Transverse colon (tissue), 4 donors: ENCODE measurements around the gene SEMA4D. TPM values are rescaled to one million over a fixed set of nuclear protein-coding genes. Genes with fewer than 3 reads are reported as not detected.

ENCODE experiments used
- DNase-seq: peaks from one replicate; pipeline ENCODE4 v3.0.0-alpha.2; 2019
- H3K27ac ChIP-seq, 4 donors: fragments of 200-600 bp; sonication (generic); 2 replicates each; pipeline ENCODE4 v1.5.1; 2016 to 2018; ENCODE audit warnings: inconsistent platforms in 4 of 4
- H3K27me3 ChIP-seq: fragments of 200-600 bp; sonication (generic); 2 replicates; pipeline ENCODE4 v1.5.1; 2017; ENCODE audit warnings: inconsistent platforms
- H3K36me3 ChIP-seq, 4 donors: fragments of 200-600 bp; sonication (generic); 2 replicates each; pipeline ENCODE4 v1.5.1; 2017 to 2019; ENCODE audit warnings: inconsistent platforms in 4 of 4
- H3K4me1 ChIP-seq, 4 donors: fragments of 200-600 bp; sonication (generic); 2 replicates each; pipeline ENCODE4 v1.5.1; 2017 to 2020; ENCODE audit warnings: inconsistent platforms in 4 of 4
- H3K4me3 ChIP-seq, 4 donors: fragments of 200-600 bp; sonication (generic); 1 replicate in 1 of 4; 2 replicates in 3 of 4; pipeline versions ENCODE4 v1.5.1 to v1.6.1; 2017 to 2019; ENCODE audit warnings: inconsistent platforms in 4 of 4
- H3K9me3 ChIP-seq, 2 donors: fragments of 200-600 bp; sonication (generic); 2 replicates each; pipeline ENCODE4 v1.5.1; 2017 to 2019; ENCODE audit warnings: inconsistent platforms in 2 of 2
- EP300 ChIP-seq: sonication (generic); formaldehyde crosslinking; IDR thresholded peaks from one replicate; pipeline ENCODE4 v1.6.1; 2017; ENCODE audit warnings: antibody characterized with exemption, low read depth
- POLR2A ChIP-seq: fragments of 450-650 bp; IDR thresholded peaks from one replicate; pipeline ENCODE4 v1.6.1; 2016; ENCODE audit warnings: antibody characterized with exemption, mild to moderate bottlenecking, moderate library complexity
- POLR2AphosphoS5 ChIP-seq, 3 donors: sonication (generic); formaldehyde crosslinking; IDR thresholded peaks; one replicate each; pipeline ENCODE4 v1.6.1; 2016; ENCODE audit warnings: antibody characterized with exemption in 3 of 3
- WGBS, 2 donors: methylation state at CpG; one replicate each; pipeline ENCODE4 v1.1.5; 2018; ENCODE audit warnings: low coverage in 1 of 2; 5-methylcytosine and 5-hydroxymethylcytosine counted together
- in situ Hi-C, 4 donors: fragments of 200-750 bp; cut with MboI; loops; one replicate each; pipeline versions ENCODE4 v1.15.0 to v1.15.1; 2017; ENCODE audit warnings: low sequenced_read_pairs in 3 of 4, low pct_ligation_motif_present in 1 of 4, low pct_unique_long_range_greater_than_20kb in 1 of 4
- intact Hi-C: fragments of 100-400 bp; cut with DNase I; formaldehyde crosslinking; loops from one replicate; pipeline ENCODE4 v1.15.1; 2023; ENCODE audit warnings: low total_unique reads
- total RNA-seq, 4 donors: library from RNA; depleted of rRNA; stranded (reverse); fragments of >200 nt; gene quantifications; one replicate each; pipeline ENCODE4 v1.1.0, GENCODE V29; 2016
- TF ChIP-seq, protein P1 (sequence below), 5 experiments: fragments of 200-600 bp in 3 of 5; fragments of 450-650 bp in 2 of 5; sonication (generic) in 3 of 5; IDR thresholded peaks; 1 replicate in 2 of 5; 2 replicates in 3 of 5; pipeline ENCODE4 v1.5.1; 2016 to 2017; ENCODE audit warnings: antibody characterized with exemption in 5 of 5, inconsistent platforms in 3 of 5, mild to moderate bottlenecking in 2 of 5, moderate library complexity in 1 of 5

The SEMA4D gene
- total RNA-seq, 4 donors from 2014 or later = 8.7 to 29.1 (median 14.5) TPM

DNA sequence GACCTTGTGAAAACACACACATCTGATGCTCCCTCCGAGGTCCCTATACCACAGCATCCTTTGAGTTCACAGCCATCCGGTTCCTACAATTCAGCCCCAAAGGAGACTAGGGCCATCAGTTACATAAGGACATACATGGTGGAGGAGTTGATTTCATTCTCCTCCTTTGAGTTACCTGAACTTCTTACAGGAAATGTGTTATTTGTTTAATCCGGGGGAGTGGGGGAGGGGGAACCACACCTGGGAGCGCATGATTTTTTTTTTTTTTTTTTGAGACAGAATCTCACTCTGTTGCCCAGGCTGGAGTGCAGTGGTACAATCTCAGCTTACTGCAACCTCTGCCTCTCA lies 30.7 kb downstream of the SEMA4D start:
- in situ Hi-C loops (no loop called here), intact Hi-C loops (no loop called here)
- no peak overlapping the region for H3K4me3 ChIP-seq
- no peaks in the 10 kb centered on the region for H3K27me3 ChIP-seq
- no peaks in the 10 kb centered on the region for H3K36me3 ChIP-seq
- TF ChIP-seq POLR2A = no peak
- no peak for TF ChIP-seq EP300
- TF ChIP-seq, protein P1, sequence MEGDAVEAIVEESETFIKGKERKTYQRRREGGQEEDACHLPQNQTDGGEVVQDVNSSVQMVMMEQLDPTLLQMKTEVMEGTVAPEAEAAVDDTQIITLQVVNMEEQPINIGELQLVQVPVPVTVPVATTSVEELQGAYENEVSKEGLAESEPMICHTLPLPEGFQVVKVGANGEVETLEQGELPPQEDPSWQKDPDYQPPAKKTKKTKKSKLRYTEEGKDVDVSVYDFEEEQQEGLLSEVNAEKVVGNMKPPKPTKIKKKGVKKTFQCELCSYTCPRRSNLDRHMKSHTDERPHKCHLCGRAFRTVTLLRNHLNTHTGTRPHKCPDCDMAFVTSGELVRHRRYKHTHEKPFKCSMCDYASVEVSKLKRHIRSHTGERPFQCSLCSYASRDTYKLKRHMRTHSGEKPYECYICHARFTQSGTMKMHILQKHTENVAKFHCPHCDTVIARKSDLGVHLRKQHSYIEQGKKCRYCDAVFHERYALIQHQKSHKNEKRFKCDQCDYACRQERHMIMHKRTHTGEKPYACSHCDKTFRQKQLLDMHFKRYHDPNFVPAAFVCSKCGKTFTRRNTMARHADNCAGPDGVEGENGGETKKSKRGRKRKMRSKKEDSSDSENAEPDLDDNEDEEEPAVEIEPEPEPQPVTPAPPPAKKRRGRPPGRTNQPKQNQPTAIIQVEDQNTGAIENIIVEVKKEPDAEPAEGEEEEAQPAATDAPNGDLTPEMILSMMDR (IDR thresholded peaks at IDR 0.05) = no peak
- no peak for TF ChIP-seq POLR2AphosphoS5 (IDR thresholded peaks at IDR 0.05)
- H3K9me3 ChIP-seq = no peaks in the 10 kb centered on the region
- no peak for DNase-seq
- H3K4me1 ChIP-seq = peaks cover 0 to 21% (median 0%) of the 10 kb centered on the region in 4 donors
- WGBS, 2 donors = 71% methylated on average over 4 of the region's 4 CpGs; no CpG with 5 or more reads in 1 of the 2 donors
- H3K27ac ChIP-seq = peak overlapping the region in 3 of 4 donors; percentile 37 to 53 (median 40)

DNA sequence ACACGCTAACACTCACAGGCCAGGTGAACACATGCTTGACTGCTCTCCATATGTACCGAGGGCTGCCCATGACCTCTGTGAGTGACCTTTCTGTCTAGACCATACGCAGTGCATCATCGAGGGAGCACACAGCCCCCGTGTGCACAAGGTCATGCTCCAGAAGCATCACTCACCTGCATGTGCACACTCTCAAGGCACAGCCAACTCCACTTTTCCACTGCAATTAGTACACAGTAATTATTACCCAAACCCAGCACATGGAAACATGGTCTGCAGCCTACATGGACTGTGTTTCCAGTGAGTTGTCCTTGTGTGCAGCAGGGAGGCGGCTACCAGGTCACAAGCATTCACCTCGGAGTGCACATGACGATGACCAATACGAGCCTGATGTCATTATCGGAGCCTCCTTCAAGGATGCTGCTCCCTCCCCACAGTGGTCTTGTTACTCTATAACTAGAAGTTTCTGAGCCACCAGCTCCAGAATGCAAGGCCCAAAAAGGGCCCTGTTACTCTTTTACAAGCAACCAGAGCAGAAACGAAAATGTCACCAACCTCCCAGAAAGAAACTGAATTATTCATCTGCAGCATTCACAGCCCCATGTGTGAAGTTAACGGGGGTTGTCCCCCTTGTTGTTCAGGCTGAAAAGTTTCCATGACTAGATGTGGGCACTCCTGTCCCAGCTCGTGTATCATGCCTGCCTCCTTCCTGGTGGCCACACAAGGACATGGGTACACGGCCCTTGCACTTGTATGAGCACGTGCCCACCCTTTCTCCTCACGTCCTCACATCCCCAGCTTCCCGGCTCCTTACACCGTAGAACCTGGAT lies 31.2 kb downstream of the SEMA4D start:
- Histone ChIP-seq H3K27me3 (no peaks in the 10 kb centered on the region), H3K4me3 (no peak overlapping the region), H3K27ac (peak overlapping the region in 3 of 4 donors; percentile 34 to 53 (median 37)), H3K9me3 (no peaks in the 10 kb centered on the region), H3K4me1 (peaks cover 0 to 21% (median 0%) of the 10 kb centered on the region in 4 donors), H3K36me3 (no peaks in the 10 kb centered on the region)
- in situ Hi-C loops = no loop called here
- DNase-seq = no peak
- intact Hi-C loops = no loop called here
- no peak for TF ChIP-seq POLR2A
- no peak for TF ChIP-seq EP300
- TF ChIP-seq POLR2AphosphoS5 (IDR thresholded peaks at IDR 0.05) = no peak
- TF ChIP-seq, protein P1 (IDR thresholded peaks at IDR 0.05) = no peak
- WGBS, 2 donors = 79 to 100% methylated on average over 2 to 18 of the region's 18 CpGs

DNA sequence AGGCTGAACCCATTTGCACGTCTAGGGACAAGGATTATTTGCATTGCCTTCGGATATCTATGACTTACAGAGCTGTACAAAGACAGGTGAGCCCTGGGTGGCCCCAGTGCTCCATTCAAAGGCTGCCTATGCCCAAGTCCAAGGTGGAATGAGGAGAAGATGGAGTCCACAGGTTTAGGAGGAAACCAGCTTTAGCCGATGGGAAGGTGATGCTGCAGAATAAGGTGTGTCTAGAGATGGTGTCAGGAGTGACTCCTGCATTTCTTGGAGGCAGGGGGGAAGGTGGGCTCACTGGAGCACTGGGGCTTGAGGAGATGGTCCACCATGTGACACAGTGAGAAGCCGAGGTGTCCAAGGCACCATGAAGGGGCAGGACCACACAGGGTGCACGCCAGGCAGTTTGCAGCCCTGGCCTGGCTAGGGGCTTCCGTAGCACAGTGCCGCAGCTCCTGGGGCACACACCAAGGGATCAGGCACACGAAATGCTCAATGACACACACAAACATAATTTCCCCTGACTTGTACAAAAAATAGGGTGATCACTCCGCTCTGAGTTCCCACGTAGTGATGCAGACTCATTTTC lies 32.1 kb downstream of the SEMA4D start:
- Histone ChIP-seq H3K4me3 (no peak overlapping the region), H3K9me3 (no peaks in the 10 kb centered on the region), H3K4me1 (peaks cover 0 to 21% (median 0%) of the 10 kb centered on the region in 4 donors), H3K36me3 (no peaks in the 10 kb centered on the region), H3K27ac (peak overlapping the region in 3 of 4 donors; percentile 34 to 78 (median 67)), H3K27me3 (no peaks in the 10 kb centered on the region)
- WGBS, 2 donors = 89 to 100% methylated on average over 2 to 10 of the region's 10 CpGs
- DNase-seq = no peak
- in situ Hi-C loops (no loop called here), intact Hi-C loops (no loop called here)
- TF ChIP-seq EP300 (no peak), POLR2AphosphoS5 (IDR thresholded peaks at IDR 0.05) (no peak)
- TF ChIP-seq, protein P1 (IDR thresholded peaks at IDR 0.05) = no peak

DNA sequence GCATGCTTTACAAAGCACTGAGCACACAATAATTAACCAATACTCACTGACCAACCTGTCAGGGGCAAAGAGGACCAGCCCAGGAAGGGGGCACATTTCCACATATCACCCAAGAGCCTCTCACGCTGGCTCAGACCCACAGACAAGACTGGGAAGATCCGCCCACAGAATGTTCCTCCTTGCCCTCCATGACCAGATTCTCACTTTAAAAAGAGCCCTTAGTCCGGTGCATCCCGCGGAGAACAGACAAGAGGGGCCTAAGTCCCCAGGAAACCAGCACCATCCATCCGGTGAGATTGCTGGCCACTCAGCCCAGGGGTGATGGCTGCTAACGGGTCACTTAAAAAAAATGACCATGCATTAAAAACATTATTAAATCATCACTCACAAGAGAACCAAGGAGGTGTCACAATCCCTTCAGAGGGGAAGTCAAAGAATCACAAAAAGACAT lies 32.9 kb downstream of the SEMA4D start:
- WGBS, 2 donors = 60 to 64% methylated on average over 1 to 7 of the region's 7 CpGs
- Histone ChIP-seq H3K4me3 (no peak overlapping the region), H3K9me3 (no peaks in the 10 kb centered on the region), H3K27me3 (no peaks in the 10 kb centered on the region), H3K27ac (peak overlapping the region; percentile 30 to 78 (median 72)), H3K4me1 (peaks cover 0 to 18% (median 0%) of the 10 kb centered on the region in 4 donors), H3K36me3 (no peaks in the 10 kb centered on the region)
- no peak for TF ChIP-seq POLR2AphosphoS5 (IDR thresholded peaks at IDR 0.05)
- no peak for TF ChIP-seq EP300
- TF ChIP-seq, protein P1 (IDR thresholded peaks at IDR 0.05) = no peak
- in situ Hi-C loops = no loop called here
- intact Hi-C loops = no loop called here
- DNase-seq = no peak
